GM10266 (cell line): ENCODE results near the gene RANBP1.

Experiments used
- DNase-seq: peaks from one replicate; pipeline ENCODE4 v3.0.0; 2012; ENCODE audit errors: extremely low spot score
- CTCF ChIP-seq: IDR thresholded peaks from 2 replicates; pipeline ENCODE4 v1.5.1; 2012; ENCODE audit warnings: mild to moderate bottlenecking, low read depth; ENCODE audit not compliant: control insufficient read depth, insufficient read depth; ENCODE audit errors: missing control alignments

The RANBP1 gene

GRCh38 chr22:20106205-20106848 lies 9.6 kb upstream of the RANBP1 start:
- no peak for TF ChIP-seq CTCF
- DNase-seq, result no peak

GRCh38 chr22:20106849-20107237 lies 9.1 kb upstream of the RANBP1 start:
- no peak for TF ChIP-seq CTCF
- no peak for DNase-seq

- no peak for DNase-seq
Measured at GRCh38 chr22:20107471-20107901, 8.4 kb upstream of the RANBP1 start.

GRCh38 chr22:20107951-20108756 lies 7.8 kb upstream of the RANBP1 start:
- no peak for DNase-seq

More at GRCh38 chr22:20107471-20107901, 8.4 kb upstream of the RANBP1 start:
- no peak for TF ChIP-seq CTCF

GRCh38 chr22:20108757-20109230 lies 7.1 kb upstream of the RANBP1 start:
- no peak for TF ChIP-seq CTCF
- DNase-seq, result no peak

More at GRCh38 chr22:20107951-20108756, 7.8 kb upstream of the RANBP1 start:
- TF ChIP-seq CTCF, result no peak

- DNase-seq, result no peak
- TF ChIP-seq CTCF, result no peak
Measured at GRCh38 chr22:20109411-20110358, 6.2 kb upstream of the RANBP1 start.
